Fibroblast of villous mesenchyme (primary cell): ENCODE data around the gene KLHL24. TPM values are rescaled to one million over a fixed set of nuclear protein-coding genes. Genes with fewer than 3 reads are reported as not detected.
"Not testable (repeated sequence)": the region's sequence is repeated elsewhere in the genome, so short reads cannot be mapped to it uniquely, and the experiment has no call there.

Source experiments
- DNase-seq: peaks from one replicate; pipeline ENCODE4 v3.0.0-alpha.2; 2010; ENCODE audit warnings: low read depth
- H3K4me3 ChIP-seq: 2 replicates; pipeline ENCODE4 v1.5.1; 2011; ENCODE audit warnings: low read depth, mild to moderate bottlenecking, low read length
- total RNA-seq: library from RNA; depleted of rRNA; stranded (reverse); fragments of >200 nt; gene quantifications from 2 replicates; pipeline ENCODE4 v1.2.3, GENCODE V29; 2012
- TF ChIP-seq, protein P1 (sequence below): IDR thresholded peaks from 2 replicates; pipeline ENCODE4 v1.5.1; 2012; ENCODE audit warnings: low read depth, mild to moderate bottlenecking, low read length; ENCODE audit not compliant: insufficient read depth

The KLHL24 gene
- total RNA-seq, 1 donor, result 47.9 TPM

DNA sequence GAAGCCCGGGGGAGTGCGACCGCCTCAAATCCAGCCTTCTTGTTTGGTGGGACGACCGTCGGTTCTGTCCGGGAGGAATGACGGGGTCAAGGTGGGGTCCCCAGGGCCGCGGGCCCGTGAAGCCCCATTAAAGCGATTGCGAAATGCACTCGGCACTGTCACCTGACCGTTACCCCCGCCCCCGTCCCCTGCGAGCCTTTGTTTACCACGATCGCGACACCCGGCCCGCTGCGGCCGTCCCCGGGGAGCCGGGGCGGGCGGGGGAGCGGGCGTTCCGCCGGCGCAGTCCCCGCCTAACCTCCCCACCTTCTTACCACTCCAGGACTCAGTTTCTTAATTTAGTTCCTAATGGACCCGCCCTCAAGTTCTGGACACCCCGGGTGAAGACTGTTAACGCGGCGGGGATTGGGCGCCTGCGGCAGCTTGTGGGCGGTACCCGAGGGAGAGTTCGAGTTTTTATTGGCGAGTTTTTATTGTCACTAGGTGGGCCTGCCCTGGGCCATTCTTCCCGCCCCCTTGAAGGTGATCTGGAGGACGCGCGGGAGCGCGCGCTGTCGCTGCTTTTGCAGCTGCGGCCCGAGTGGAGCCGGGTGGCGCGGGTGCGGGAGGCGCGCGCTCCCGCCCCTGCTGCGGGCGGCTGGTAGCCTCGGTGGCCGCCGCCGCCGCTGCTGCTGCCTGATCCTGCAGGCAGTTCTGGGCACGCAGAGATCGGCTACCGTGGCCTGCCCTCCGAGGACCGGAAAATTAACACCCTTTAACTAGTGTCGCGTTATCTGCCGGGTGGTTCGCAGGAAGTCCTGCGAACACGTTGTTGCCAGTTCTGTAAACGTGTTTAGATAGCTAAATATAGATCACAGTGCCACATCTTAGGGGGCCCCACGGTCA, 1.0 kb downstream of the KLHL24 start:
- H3K4me3 ChIP-seq, result peak overlapping the region; percentile 95
- DNase-seq, result peak; percentile 97
- TF ChIP-seq, protein P1, sequence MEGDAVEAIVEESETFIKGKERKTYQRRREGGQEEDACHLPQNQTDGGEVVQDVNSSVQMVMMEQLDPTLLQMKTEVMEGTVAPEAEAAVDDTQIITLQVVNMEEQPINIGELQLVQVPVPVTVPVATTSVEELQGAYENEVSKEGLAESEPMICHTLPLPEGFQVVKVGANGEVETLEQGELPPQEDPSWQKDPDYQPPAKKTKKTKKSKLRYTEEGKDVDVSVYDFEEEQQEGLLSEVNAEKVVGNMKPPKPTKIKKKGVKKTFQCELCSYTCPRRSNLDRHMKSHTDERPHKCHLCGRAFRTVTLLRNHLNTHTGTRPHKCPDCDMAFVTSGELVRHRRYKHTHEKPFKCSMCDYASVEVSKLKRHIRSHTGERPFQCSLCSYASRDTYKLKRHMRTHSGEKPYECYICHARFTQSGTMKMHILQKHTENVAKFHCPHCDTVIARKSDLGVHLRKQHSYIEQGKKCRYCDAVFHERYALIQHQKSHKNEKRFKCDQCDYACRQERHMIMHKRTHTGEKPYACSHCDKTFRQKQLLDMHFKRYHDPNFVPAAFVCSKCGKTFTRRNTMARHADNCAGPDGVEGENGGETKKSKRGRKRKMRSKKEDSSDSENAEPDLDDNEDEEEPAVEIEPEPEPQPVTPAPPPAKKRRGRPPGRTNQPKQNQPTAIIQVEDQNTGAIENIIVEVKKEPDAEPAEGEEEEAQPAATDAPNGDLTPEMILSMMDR, result no peak

DNA sequence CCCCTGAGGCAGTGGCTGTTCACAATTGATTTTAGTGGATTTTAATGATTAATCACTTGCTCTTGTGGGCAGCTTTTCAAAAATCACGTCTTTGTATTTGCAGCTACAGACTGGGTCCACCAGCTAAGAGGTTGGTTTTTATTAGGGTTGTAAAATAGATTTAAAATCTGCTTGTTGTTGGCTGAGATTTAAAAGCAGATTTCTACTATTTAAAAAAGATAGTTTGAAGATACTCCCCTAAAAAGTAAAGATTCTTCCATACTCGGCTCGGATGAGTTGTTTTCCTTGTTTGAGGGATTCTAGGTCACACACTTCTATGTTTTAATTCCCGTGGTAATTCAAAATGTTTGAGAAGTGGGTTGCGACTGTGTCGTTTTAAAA, 1.7 kb downstream of the KLHL24 start:
- H3K4me3 ChIP-seq, result peak overlapping the region; percentile 95
- no peak for DNase-seq
- TF ChIP-seq, protein P1, result no peak

DNA sequence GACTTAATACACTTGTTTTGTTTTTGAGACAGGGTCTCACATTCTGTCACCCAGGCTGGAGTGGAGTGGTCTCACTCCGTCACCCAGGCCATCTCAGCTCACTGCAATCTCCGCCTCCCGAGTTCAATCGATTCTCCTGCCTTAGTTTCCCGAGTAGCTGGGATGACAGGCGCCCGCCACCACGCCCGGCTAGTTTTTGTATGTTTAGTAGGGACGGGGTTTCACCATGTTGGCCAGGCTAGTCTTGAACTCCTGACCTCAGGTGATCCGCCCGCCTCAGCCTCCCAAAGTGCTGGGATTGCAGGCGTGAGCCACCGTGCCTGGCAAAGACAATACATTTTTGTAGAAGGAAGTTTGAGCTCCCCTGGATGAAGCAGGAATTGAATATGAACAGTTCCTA, 2.2 kb downstream of the KLHL24 start:
- H3K4me3 ChIP-seq, DNase-seq: not testable (repeated sequence)

DNA sequence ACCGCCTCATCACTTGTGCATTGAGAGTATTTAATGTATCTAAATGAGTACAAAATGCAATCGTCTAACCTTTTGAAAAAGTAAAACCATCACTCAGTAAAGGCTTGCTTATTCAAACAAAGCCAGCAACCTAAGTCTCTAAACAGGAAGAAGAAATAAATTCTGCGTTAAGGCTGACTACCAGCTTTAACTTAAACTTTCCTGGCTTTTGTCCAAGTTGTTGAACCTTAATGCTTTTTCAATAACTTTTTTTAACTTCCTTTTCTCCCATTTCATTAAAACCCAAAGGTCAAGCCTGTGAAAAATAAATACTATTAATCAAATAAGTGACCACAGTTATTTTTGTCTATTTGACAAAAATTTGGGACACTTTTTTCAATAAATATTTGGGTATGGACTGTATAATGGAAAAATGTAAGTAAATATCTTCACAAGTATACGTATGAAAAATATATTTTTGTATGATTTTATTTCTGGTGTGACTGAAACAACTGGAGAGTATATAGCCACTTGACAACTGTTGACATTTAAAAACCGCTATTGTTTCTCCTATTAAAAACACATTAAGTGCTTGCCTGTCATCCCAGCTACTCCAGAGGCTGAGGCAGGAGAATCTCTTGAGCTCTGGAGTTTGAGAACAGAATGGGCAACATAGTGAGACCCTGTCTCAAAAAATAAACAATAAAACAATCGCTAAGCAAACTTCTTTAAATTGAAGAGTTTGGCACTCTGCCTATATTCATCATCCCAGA, 2.9 kb downstream of the KLHL24 start:
- TF ChIP-seq, protein P1, result no peak
- DNase-seq, result no peak
- H3K4me3 ChIP-seq, result no peak overlapping the region

DNA sequence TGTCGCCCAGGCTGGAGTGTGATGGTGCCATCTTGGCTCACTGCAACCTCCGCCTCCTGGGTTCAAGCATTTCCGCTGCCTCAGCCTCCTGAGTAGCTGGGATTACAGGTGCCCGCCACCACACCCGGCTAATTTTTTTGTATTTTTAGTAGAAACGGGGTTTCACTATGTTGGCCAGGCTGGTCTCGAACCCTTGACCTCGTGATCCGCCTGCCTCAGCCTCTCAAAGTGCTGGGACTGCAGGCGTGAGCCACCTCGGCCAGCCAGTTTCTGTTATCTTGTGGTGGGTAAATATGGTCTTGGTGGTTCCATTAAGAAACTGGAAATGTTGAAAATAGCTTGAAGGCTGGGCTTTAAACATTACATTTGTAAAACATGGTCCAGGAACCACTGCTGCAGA, 5.2 kb downstream of the KLHL24 start:
- DNase-seq, H3K4me3 ChIP-seq: not testable (repeated sequence)

DNA sequence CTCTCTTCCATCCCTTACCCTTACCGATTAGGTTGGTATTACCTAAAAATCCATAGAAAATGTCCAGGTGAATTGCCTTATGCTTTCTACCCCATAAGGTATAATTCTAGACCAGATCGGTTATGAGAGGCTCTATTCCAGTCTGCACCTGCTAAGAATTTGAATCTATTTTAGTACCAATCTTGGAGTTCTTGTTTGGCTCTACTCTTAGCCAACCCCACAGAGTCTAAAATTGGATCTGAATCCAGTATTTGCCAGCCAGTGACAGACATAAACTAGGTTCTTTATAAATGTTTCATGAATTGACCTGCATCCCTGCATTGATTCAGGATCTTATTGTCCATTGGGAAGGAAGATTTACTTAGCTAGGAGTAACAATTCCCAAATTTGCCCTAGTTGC, 6.5 kb downstream of the KLHL24 start:
- TF ChIP-seq, protein P1, result no peak
- H3K4me3 ChIP-seq, result no peak overlapping the region
- no peak for DNase-seq

DNA sequence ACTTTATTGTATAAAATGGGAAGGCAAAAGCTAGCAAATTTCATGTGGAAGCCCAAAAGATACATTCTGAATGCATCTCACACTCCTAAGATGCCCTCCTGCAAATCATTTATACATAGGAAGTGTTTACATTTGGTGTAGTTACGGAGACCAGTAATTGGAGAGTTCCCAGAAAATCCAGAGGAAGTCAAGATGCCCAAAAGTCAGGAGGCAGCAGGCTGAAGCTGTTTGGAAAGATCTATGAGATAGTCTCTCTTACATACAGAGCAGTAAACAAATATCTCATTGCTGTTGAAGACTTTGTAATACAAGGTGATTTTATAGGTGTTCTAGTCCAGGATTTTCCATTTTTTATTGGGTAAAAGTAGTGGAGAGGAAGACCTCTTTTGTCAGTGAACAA, 8.8 kb downstream of the KLHL24 start:
- TF ChIP-seq, protein P1, result no peak
- DNase-seq, result no peak
- H3K4me3 ChIP-seq, result no peak overlapping the region

DNA sequence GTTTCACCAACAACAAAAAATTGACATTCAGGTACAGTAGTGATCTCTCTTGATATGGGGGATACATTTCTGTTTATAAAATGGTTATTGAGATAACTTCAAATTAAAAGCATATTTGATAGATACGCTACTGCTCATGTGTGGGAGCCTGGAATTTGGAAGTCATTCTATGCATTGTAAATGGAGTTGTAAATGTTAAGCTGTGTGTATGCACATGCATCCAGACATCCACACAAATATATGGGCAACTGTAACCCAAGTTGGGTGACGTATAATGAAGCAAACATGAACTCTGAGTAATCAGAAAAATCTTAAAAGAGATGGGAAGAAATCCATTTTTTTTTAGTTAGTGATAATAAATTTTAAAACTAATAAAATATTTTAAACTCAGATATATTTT, 9.8 kb downstream of the KLHL24 start:
- H3K4me3 ChIP-seq, result no peak overlapping the region
- DNase-seq, result no peak
- TF ChIP-seq, protein P1, result no peak
